Activated B cell treated with CpG ODN at 0.5 μM for 24 hours (primary cell): ENCODE results near the gene MIGA2. TPM values are rescaled to one million over a fixed set of nuclear protein-coding genes. Genes with fewer than 3 reads are reported as not detected.
"Not testable (repeated sequence)": the region's sequence is repeated elsewhere in the genome, so short reads cannot be mapped to it uniquely, and the experiment has no call there.

Experiments
- ATAC-seq: fragments of 200-7000 bp; cut with Tn5 transposase; one replicate; pipeline ENCODE4 v1.10.0; 2021; ENCODE audit warnings: low read depth, mild to moderate bottlenecking, moderate library complexity
- CTCF ChIA-PET: fragments of 350-600 bp; sonication (Branson Sonifier 250); formaldehyde crosslinking; loops from one replicate; lab custom pipeline; 2021; ENCODE audit warnings: antibody characterized with exemption; lab: Charles Lee
- POLR2A ChIA-PET: fragments of 350-600 bp; sonication (Branson Sonifier 250); formaldehyde crosslinking; loops from one replicate; lab custom pipeline; 2021; ENCODE audit warnings: antibody characterized with exemption; lab: Charles Lee
- DNase-seq: peaks from one replicate; pipeline ENCODE4 v3.0.0; 2022
- H3K27ac Mint-ChIP-seq: one replicate; pipeline ENCODE4 v1.8.0; 2020; ENCODE audit warnings: mixed read lengths
- H3K27me3 Mint-ChIP-seq: one replicate; pipeline ENCODE4 v1.8.0; 2021; ENCODE audit warnings: mixed read lengths
- H3K36me3 Mint-ChIP-seq: one replicate; pipeline ENCODE4 v1.8.0; 2021; ENCODE audit warnings: low read depth, mixed read lengths
- H3K4me1 Mint-ChIP-seq: one replicate; pipeline ENCODE4 v1.8.0; 2021; ENCODE audit warnings: mixed read lengths
- H3K4me3 Mint-ChIP-seq: one replicate; pipeline ENCODE4 v1.8.0; 2020; ENCODE audit warnings: mild to moderate bottlenecking, mixed read lengths
- H3K9me3 Mint-ChIP-seq: one replicate; pipeline ENCODE4 v1.8.0; 2020; ENCODE audit warnings: mixed read lengths
- CTCF ChIP-seq: fragments of 200-600 bp; IDR thresholded peaks from one replicate; pipeline ENCODE4 v1.8.0; 2022; ENCODE audit warnings: antibody characterized with exemption, mild to moderate bottlenecking
- intact Hi-C: fragments of 100-400 bp; cut with micrococcal nuclease; formaldehyde crosslinking; loops from one replicate; pipeline ENCODE4 v1.15.1; 2024
- total RNA-seq: library from RNA; stranded (reverse); gene quantifications from 2 replicates; pipeline ENCODE4 v1.2.3, GENCODE V29; 2022

The MIGA2 gene
- total RNA-seq, 1 donor from 2014 or later = 50.0 TPM

GRCh38 chr9:129033216-129033615 is 3.2 kb upstream of the MIGA2 start:
- H3K27me3 Mint-ChIP-seq = no peaks in the 10 kb centered on the region
- no peak for TF ChIP-seq CTCF
- H3K27ac Mint-ChIP-seq = no peak overlapping the region
- ATAC-seq (no peak), DNase-seq (no peak)
- H3K4me1 Mint-ChIP-seq = peaks cover 26% of the 10 kb centered on the region
- CTCF ChIA-PET = no interaction called here
- POLR2A ChIA-PET = interaction anchor here (0.7 kb wide), 1 partner anchor 109 kb away, joined by 3 read pairs; no protein-coding TSS in a partner anchor
- peaks cover 5% of the 10 kb centered on the region for H3K36me3 Mint-ChIP-seq
- no peak overlapping the region for H3K4me3 Mint-ChIP-seq
- intact Hi-C loops = no loop called here
- no peaks in the 10 kb centered on the region for H3K9me3 Mint-ChIP-seq

- peaks cover 29% of the 10 kb centered on the region for H3K4me1 Mint-ChIP-seq
- H3K27ac Mint-ChIP-seq = peak overlapping the region; percentile 82
- POLR2A ChIA-PET = interaction anchor here (0.6 to 2.2 kb wide), 10 partner anchors 8 to 206 kb away, joined by 3 to 13 read pairs (median 4); partner anchors contain the start of genes CRAT, DOLK, DOLPP1 and NUP188
- ATAC-seq = peak; percentile 2
- CTCF ChIA-PET, H3K9me3 Mint-ChIP-seq, intact Hi-C loops, H3K27me3 Mint-ChIP-seq, H3K36me3 Mint-ChIP-seq, DNase-seq: not testable (repeated sequence)
- H3K4me3 Mint-ChIP-seq = peak overlapping the region; percentile 96
These were observed 588 bp upstream of the MIGA2 start for GRCh38 chr9:129035838-129036237.

GRCh38 chr9:129036923-129037766 is 719 bp downstream of the MIGA2 start:
- no peak for ATAC-seq
- peak overlapping the region; percentile 82 for H3K27ac Mint-ChIP-seq
- intact Hi-C loops = no loop called here

GRCh38 chr9:129037767-129038098 is 1.3 kb downstream of the MIGA2 start:
- TF ChIP-seq CTCF = no peak
- CTCF ChIA-PET = interaction anchor here (1.7 kb wide), 1 partner anchor 10 kb away, joined by 4 read pairs; the partner anchor contains the start of gene SH3GLB2
- Mint-ChIP-seq H3K27ac (no peak overlapping the region), H3K4me3 (peak overlapping the region; percentile 96), H3K9me3 (no peaks in the 10 kb centered on the region), H3K27me3 (no peaks in the 10 kb centered on the region), H3K4me1 (peaks cover 29% of the 10 kb centered on the region), H3K36me3 (peaks cover 23% of the 10 kb centered on the region)
- DNase-seq (no peak), ATAC-seq (no peak)
- POLR2A ChIA-PET = interaction anchor here (0.8 kb wide), 1 partner anchor 37 kb away, joined by 3 read pairs; no protein-coding TSS in a partner anchor
- intact Hi-C loops = no loop called here

More at GRCh38 chr9:129036923-129037766, 719 bp downstream of the MIGA2 start:
- Mint-ChIP-seq H3K36me3 (peaks cover 17% of the 10 kb centered on the region), H3K27me3 (no peaks in the 10 kb centered on the region), H3K4me1 (peaks cover 29% of the 10 kb centered on the region), H3K4me3 (peak overlapping the region; percentile 96), H3K9me3 (no peaks in the 10 kb centered on the region)
- TF ChIP-seq CTCF = no peak
- ChIA-PET POLR2A (interaction anchor here (0.8 to 2.2 kb wide), 9 partner anchors 10 to 208 kb away, joined by 3 to 13 read pairs (median 4); partner anchors contain the start of genes DOLK, DOLPP1, NUP188 and SH3GLB2), CTCF (interaction anchor here (1.7 kb wide), 1 partner anchor 9 kb away, joined by 4 read pairs; the partner anchor contains the start of gene SH3GLB2)
- no peak for DNase-seq

- Mint-ChIP-seq H3K4me3 (peak overlapping the region; percentile 96), H3K36me3 (peaks cover 29% of the 10 kb centered on the region), H3K9me3 (no peaks in the 10 kb centered on the region), H3K4me1 (peaks cover 29% of the 10 kb centered on the region), H3K27me3 (no peaks in the 10 kb centered on the region), H3K27ac (no peak overlapping the region)
- intact Hi-C loops = no loop called here
- no peak for ATAC-seq
- ChIA-PET CTCF (interaction anchor here (0.6 to 1.7 kb wide), 2 partner anchors 10 to 627 kb away, joined by 3 to 4 read pairs; partner anchors contain the start of gene SH3GLB2), POLR2A (interaction anchor here (0.7 kb wide), 1 partner anchor 146 kb away, joined by 8 read pairs; no protein-coding TSS in a partner anchor)
- DNase-seq = no peak
- TF ChIP-seq CTCF = no peak
These were observed 1.9 kb downstream of the MIGA2 start for GRCh38 chr9:129038109-129038852.
